Left cardiac atrium (tissue), 4 donors: ENCODE results near the gene BEND4. TPM values are rescaled to one million over a fixed set of nuclear protein-coding genes. Genes with fewer than 3 reads are reported as not detected.
A peak's percentile ranks its signal among the peaks of the same experiment; 100 is the strongest.
"Not testable (repeated sequence)": the region's sequence is repeated elsewhere in the genome, so short reads cannot be mapped to it uniquely, and the experiment has no call there.

Experiments used
- ATAC-seq, 2 donors: fragments of 200-7000 bp; cut with Tn5 transposase; one replicate each; pipeline ENCODE4 v1.9.1; 2020; ENCODE audit warnings: mild to moderate bottlenecking in 2 of 2, moderate library complexity in 2 of 2
- DNase-seq: peaks from one replicate; pipeline ENCODE4 v3.0.0-alpha.2; 2020
- intact Hi-C, 2 donors: fragments of 100-400 bp; cut with DNase I; formaldehyde crosslinking; loops; one replicate each; pipeline versions ENCODE4 v1.14.1 to v1.15.1; 2022 to 2023
- long read RNA-seq: library from polyadenylated mRNA; unstranded; transcript quantifications from one replicate; pipeline ENCODE4 v2.0.0, GENCODE V29; 2021
- total RNA-seq, 2 donors: library from RNA; stranded (reverse); fragmentation: NEBNext Ultra II Directional; extraction: Animal tissue kit (Norgen Biotek cat#: 25700); gene quantifications; one replicate each; pipeline ENCODE4 v1.2.1, GENCODE V29; 2021
- donor health status: DM: no; HTN: yes; CAD: no.
- donor health status: DM: no; HTN: yes; CAD: no; lungs with severe emphysema.
- donor health status: DM: yes; HTN: yes; CAD: no.
- donor health status: Dilated cardiomyopathy.

Gene BEND4
- total RNA-seq = under 1 TPM in 1 of 2 donors, not detected in 1; 0.03 TPM
- long read RNA-seq = 0 reads

DNA sequence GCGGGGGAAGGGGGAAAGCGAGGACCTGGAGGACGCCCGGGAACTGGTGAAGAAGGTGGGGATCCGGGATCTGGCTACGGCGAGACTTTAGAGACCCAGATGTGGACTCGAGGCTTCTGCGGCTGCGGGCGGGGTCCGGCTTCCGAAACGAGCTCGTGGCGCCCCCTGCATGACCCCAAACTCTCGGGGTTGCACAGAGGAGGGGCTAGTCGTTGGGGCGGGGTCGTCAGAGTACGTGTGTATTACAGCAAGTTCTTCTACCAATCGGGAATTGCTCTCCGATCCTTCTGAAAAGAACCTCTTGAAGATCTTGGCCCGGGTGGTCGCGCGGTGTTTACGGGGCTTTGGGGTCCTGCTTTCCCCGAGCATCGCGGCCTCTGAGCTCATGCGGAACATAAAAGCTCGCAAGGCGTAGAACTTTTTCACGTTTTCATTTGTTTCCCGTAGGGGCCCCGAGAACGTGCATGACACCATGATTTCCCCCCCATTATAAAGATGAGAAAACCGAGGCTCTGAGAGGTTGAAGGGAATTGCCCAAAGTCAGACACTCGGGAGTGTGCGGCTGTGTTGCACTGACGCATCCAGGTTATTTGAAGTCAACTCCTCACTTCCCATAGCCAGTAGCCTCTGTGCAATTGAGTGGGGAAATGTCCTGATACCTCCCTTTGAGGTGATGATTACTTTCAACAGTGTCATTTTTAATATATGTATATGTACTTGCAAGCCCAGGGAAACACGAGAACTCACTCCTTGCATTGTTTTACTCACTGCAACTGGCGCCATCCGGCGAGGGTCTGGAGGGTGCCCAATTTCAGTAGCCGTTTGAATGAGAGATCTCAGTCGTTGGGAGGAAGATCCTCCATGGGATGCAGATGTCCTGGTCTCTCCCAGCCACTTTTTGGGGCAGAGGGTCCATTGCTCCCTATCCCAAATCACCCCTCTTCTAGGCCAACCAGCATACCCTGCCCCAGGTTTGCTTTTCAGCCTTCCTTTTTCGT is at the start of gene BEND4:
Gene BEND4, minus strand, starts transcription at position 149 of the 998 bp plus-strand sequence. CDS start 512 bp downstream, outside the sequence.
- intact Hi-C loops = no loop called here
- ATAC-seq (no peak), DNase-seq (no peak)

DNA sequence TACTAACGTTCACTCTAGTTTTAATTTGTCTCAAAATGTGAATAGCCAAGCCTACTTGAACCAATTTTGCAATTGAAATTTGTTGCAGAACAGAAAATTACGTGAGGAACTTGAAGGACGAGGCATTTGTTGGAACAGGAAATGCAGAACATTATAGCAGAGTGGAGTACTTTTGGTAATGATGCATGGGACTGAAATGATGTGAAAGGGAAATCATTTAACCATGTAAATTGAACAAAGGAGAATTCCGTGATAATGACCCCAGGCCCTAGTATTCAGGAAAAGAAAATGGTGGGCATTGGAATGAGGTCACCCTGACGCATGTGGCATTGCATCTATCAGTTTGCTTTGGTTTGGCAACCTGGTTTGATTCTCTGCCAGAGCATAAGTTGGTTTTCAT is 44.9 kb upstream of the BEND4 start:
- ATAC-seq (no peak), DNase-seq (no peak)
- intact Hi-C loops = no loop called here

- no peak for DNase-seq
- intact Hi-C loops = no loop called here
- no peak for ATAC-seq
Measured at GRCh38 chr4:42172921-42173320, 20.5 kb upstream of the BEND4 start.

DNA sequence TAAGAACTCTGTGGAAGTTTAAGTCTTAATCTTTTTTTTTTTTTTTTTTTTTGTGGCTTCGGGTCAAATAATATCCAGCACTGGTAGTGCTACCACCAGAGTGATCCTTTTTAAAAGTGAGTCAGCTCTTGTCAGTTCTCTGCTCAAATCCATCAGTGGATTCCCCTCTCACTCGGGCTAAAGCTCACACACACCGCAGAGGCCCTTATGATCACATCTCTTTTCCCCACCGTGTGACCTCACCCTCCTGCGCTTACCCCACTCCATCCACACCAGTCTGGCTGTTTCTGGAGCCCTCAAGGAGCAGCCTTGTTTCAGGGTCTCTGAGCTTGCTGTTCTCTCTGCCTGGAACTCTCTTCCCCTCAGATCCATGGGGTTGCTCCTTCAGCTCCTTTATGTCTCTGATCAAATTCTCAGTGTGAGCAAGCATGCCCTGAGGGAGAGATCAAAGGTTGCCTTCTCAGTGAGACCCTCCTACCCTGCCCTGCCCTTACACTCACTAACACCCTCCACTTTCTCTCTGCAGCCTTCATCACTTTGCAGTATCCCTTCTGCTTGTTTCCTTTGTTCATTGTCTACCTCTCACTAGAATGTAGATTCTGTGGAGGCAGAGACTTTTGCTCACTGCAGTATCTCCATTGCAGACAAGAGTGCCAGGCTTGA is 19.8 kb upstream of the BEND4 start:
- DNase-seq = no peak
- intact Hi-C loops = no loop called here
- no peak for ATAC-seq

DNA sequence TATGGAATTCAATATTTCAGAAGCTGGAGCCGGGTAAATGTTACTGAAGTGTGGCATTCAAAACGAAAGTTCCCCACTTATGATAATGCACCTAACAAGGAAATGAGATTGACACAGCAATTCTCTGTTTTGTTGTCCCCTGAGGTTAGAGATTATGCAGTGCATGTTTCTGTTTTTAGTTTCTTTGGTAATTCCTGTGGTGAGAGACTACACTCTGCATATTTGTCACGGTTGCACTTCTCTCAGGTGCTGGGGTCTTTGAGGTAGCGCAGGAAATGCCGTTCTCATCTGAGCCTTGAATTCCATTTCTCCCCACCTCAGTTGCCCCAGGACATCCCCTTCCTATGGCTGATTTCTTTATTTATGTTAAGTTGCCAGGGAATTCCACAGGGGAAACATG is 15.3 kb upstream of the BEND4 start:
- intact Hi-C loops = no loop called here
- DNase-seq = no peak
- ATAC-seq = no peak

GRCh38 chr4:42166186-42166585 is 13.7 kb upstream of the BEND4 start:
- DNase-seq, ATAC-seq, intact Hi-C loops: not testable (repeated sequence)

GRCh38 chr4:42159271-42160001 is 7.0 kb upstream of the BEND4 start:
- no peak for DNase-seq
- no peak for ATAC-seq
- intact Hi-C loops = no loop called here

DNA sequence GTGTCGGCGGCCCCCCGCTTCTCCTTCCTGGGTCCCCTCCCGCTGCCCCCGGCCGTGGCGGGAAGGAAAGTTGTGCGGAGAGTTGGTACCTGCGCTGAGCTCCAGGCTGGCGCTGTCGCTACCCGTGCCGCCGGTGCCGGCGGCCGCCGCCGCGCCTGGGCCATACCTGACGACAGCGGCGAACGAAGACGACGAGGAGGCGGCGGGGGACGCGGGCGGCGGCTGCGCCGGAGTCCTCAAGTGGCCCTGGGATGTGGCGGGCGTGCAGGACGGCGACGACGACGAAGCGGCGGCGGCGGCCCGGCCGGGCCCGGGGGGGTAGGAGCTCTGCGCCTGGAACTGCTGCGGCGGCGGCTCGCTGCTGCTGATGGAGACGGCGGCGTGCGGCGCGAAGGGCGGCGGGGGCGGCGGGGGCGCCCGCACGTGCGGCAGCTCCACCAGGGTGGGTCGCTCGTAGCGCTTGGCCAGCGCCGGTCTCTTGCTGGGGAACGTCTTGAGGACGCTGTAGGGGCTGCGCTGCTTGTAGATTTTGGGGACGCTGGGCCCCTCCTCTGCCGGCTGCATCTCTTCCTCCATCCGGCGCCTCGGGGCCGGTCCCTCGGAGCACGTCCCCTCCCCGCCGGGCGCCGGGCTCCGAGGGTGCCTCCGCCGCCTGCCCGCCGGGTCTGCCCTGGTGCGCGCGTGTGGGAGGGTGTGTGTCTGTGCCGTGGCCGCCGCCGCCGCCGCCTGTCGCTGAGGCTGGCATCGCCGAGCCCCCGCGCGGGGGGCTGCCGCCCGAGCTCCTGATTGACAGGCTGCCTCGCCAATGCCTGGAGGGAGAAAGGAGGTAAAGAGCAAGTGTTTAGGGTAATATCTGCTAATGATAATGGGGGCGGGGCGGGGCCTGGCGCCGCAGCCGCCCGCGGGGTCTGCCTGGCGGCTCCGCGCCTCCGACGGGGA is 618 bp downstream of the BEND4 start:
- ATAC-seq = peak; percentile 41 to 44
- DNase-seq = peak; percentile 23

GRCh38 chr4:42150653-42151567 is 1.5 kb downstream of the BEND4 start:
- intact Hi-C loops = no loop called here
- DNase-seq (no peak), ATAC-seq (no peak)

More for the DNA sequence above, 618 bp downstream of the BEND4 start:
- intact Hi-C loops = no loop called here

DNA sequence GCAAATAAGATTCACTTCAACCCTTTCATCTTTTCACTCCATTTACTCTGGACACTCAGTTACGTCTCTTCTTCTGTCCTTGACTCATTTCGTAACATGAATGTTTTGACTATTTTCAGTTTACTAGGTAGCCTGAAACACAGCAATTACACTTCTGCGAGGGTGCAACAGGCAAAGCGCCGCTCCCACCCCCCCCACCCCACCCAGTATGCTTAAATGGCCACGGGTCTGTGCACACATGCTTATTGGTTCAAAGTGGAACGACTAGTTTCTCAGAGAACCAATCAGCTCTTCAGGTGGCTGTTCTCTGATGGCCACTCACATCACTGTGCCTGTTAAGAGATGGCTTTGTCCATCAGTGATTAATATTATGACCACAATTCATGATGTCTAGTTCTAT is 3.5 kb downstream of the BEND4 start:
- intact Hi-C loops = no loop called here
- DNase-seq = no peak
- ATAC-seq = no peak

GRCh38 chr4:42148425-42148824 is 4.0 kb downstream of the BEND4 start:
- ATAC-seq (no peak), DNase-seq (no peak)
- intact Hi-C loops = no loop called here

DNA sequence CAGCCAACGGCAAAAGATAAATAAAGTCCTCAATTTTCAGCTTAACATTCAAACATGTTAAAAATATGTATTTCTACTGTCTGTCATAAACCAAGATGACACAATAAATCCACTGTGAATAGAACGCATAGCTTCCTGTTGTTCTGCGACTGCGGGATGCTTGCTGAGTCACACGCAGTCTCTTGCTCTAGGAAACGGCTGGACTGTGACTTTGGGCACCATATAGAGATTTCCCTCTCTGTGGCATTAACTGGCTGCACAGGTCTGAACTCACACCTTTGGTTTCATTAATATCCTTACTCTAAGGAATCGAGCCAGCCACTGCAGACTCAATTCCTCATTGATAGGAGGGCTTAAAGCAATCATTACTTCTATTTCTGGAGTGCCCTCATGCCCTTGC is 8.4 kb downstream of the BEND4 start:
- intact Hi-C loops = no loop called here
- no peak for DNase-seq
- ATAC-seq = no peak

DNA sequence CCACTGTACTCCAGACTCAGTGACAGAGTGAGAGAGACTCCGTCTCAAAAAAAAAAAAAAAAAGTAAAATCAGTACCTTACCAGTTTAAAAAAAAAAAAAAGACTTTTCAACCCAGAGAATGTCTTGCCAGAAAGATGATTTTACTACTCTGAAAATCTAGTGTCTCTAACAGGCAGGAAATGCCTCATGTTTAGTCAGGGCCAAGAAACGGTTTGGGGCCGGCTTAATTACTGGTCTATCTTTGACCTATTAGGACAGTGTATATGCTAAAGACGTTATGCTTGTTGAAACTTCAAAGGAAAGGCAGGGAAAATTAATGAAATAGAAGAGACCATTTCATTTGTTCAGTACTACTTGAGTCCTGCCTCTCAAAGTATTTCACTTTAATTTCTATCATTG is 9.9 kb downstream of the BEND4 start:
- intact Hi-C loops = no loop called here
- DNase-seq = no peak
- ATAC-seq = no peak

- intact Hi-C loops = no loop called here
- DNase-seq = no peak
- ATAC-seq = no peak
Measured at GRCh38 chr4:42136371-42136770, 16.1 kb downstream of the BEND4 start.

DNA sequence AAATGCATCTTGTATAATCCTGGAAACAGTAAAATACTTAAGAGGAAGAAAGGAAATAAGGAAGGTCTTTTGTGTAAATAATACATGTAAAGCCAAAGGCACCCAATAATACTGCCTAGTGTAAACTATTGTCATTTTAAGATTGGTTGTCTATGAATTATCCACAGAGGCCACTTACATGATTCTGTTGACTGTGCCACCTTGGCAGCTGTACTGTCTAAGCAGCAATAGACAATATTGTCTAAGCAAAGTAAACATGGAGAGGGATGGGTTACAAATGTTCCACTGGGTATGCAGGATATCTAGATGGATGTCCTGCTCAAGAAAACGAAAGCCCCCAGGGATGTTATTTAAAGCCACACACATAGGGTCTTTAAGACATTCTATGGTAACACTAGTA is 19.4 kb downstream of the BEND4 start:
- no peak for DNase-seq
- intact Hi-C loops = no loop called here
- ATAC-seq = no peak

DNA sequence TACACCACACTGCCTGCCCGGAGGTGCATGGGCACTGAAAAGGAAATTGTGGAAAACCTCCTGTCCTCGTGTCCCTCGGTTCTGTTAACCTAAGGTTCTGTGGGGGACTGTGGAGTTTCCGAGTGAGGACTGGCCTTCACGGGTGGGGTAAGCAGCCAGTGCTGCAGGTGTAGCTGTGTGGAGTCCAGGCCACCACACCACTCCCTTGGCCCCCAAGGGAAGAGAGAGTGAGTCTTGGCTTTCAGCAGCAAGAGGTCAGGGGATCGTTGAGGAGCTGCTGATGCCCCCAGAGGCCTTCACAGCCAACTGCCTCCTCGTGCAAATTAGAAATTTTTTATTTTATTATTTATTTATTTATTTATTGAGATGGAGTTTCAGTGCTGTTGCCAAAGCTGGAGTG is 20.4 kb downstream of the BEND4 start:
- DNase-seq = no peak
- intact Hi-C loops = no loop called here
- ATAC-seq = no peak

GRCh38 chr4:42123071-42123644 is 29.3 kb downstream of the BEND4 start:
- DNase-seq = no peak
- intact Hi-C loops = no loop called here
- no peak for ATAC-seq
